GM19035 (cell line): ENCODE results near the gene GOLGA6L7.
"Not testable (repeated sequence)": the region's sequence is repeated elsewhere in the genome, so short reads cannot be mapped to it uniquely, and the experiment has no call there.

Experiments used
- ATAC-seq: cut with Tn5 transposase; IDR thresholded peaks from one replicate; pipeline ENCODE4 v1.9.1; 2021; ENCODE audit not compliant: unreplicated experiment

The GOLGA6L7 gene

GRCh38 chr15:28844147-28844546, 4.3 kb downstream of the GOLGA6L7 start:
- not testable (repeated sequence) for ATAC-seq

DNA sequence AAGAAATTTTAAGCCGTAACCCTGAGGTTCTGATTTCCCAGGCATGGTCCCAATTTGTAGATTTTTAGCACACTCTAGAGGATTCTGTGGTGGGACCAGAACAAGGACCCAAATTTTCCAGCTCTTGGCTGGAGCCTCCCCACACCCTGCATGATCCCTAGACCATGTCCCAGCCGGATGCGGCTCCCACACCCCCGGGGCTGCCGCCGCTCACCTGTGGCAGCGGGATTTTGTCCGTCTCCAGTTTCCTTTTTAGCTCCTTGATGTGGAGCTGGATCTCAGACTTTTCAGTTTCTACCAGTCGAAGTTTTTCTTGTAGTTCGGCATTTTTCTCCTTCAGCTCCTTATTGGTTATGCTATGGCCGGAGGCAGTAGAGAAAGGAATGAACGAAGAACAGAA, 4.9 kb downstream of the GOLGA6L7 start:
- not testable (repeated sequence) for ATAC-seq

GRCh38 chr15:28842210-28842609, 6.2 kb downstream of the GOLGA6L7 start:
- not testable (repeated sequence) for ATAC-seq

- ATAC-seq = not testable (repeated sequence)
Measured at GRCh38 chr15:28840285-28840684, 8.2 kb downstream of the GOLGA6L7 start.

- ATAC-seq = not testable (repeated sequence)
Measured at GRCh38 chr15:28834957-28835585, 13.4 kb downstream of the GOLGA6L7 start.

- not testable (repeated sequence) for ATAC-seq
Measured at GRCh38 chr15:28831897-28832587, 16.4 kb downstream of the GOLGA6L7 start.

GRCh38 chr15:28821420-28821819, 27.0 kb downstream of the GOLGA6L7 start:
- ATAC-seq = not testable (repeated sequence)

DNA sequence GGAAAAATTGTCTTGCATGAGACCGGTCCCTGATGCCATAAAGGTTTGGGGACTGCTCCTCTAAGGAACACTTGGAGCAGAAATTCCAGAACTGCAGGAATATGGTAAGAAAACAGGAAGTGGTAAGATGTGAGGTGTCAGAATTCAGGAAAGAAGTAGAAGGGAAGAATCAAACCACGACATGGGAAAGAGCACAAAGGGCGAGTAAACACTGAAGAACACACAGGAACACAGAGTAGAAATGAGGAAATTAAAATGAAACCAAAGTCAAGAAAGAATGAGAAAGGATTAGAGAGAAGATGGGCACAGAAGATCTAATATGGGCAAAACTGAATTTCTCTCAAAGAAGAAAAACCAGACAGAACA, 28.5 kb downstream of the GOLGA6L7 start:
- not testable (repeated sequence) for ATAC-seq

DNA sequence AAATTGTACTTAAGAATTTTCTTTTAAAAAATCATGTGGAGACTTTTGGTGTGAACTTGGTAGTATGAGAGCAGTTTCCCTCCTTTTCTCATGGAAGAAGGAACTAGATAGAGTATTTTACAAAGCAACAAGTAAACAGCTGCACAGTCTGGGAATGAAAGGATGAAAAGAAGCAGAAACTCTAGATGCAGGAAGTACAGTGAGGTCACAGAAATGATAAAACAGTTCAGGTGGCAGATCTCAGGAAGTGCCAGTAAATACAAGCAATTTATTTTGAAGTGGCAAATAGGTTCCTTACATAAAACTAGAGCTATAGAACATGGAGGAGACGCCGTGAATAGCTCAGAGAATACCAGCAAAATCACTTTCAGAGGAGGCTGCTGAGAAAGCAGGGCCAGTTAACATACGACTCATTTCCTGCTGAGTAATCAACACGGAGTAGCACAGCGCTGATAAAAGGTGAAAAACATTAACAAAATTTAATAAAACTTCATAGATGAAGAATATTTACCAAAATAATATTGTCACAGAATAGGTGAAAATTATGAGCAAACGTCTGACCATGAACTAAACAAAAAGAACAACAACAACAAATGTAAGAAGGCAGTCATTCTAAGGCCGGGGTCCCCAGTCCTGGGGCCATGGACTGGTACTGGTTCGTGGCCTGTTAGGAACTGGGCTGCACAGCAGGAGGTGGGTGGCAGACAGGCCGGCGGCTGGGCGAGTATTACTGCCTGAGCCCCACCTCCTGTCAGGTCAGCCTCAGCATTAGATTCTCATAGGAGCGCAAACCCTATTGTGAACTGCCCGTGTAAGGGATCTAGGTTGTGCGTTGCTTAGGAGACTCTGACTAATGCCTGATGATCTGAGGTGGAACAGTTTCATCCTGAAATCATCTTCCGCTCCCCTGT, 29.2 kb downstream of the GOLGA6L7 start:
- not testable (repeated sequence) for ATAC-seq

GRCh38 chr15:28818168-28818567, 30.3 kb downstream of the GOLGA6L7 start:
- not testable (repeated sequence) for ATAC-seq

- not testable (repeated sequence) for ATAC-seq
Measured at GRCh38 chr15:28814059-28814458, 34.4 kb downstream of the GOLGA6L7 start.

DNA sequence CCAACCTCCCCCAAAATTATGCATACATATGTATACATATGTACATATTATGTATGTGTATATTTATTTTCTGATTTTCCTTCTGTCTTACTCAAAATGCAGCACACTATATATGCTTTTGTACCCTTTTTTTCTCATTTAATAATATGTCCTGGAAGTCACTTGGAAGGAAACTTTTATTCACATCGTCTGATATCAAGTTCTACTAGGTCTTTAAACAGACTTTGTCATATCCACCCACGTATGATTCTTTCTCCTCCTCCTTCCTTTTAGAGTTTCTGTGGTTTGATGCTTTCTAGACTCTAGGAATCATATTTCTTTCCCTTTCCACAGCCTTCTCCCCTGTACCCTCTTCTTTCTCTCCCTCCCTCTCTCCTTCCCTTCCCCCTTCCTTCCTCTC, 35.1 kb downstream of the GOLGA6L7 start:
- ATAC-seq = not testable (repeated sequence)

- ATAC-seq = not testable (repeated sequence)
Measured at GRCh38 chr15:28811852-28812550, 36.4 kb downstream of the GOLGA6L7 start.

DNA sequence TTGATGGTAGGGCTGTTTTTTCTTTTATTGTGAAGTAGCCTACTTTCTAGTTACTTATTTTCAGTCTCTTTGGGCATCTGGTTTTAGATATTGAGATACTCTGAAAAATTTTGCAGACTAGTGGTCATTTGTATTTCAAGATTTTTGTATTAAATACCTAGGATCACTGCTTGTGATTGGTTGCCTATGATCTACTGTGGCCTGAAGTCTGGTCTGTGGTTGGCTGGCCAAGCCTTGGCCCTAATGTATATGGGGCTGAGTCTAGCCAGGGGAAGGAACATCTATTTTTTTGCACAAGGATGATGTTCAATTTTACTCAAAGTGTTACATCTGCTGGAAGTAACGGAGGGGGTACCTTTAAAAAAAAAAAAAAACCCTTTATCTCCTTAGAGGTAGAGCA, 38.0 kb downstream of the GOLGA6L7 start:
- ATAC-seq = not testable (repeated sequence)

DNA sequence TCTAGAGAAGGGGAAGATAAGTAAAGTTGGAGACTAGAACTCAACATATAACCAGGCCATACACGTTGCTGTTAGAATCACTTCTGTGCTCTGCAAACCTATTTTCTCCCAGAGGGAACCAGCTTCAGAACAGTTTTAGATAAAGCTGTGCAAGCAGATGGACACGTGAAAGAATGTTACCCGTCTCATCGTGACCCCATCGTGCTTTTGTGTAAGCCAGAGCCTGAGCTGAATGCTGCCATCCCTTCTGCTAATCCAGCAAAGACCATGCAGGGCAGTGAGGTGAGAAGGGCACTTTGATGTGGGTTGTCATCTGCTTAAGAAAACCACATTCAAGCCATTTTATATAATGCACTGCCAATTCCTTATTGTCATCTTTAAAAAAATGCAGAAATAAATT, 40.3 kb downstream of the GOLGA6L7 start:
- not testable (repeated sequence) for ATAC-seq

DNA sequence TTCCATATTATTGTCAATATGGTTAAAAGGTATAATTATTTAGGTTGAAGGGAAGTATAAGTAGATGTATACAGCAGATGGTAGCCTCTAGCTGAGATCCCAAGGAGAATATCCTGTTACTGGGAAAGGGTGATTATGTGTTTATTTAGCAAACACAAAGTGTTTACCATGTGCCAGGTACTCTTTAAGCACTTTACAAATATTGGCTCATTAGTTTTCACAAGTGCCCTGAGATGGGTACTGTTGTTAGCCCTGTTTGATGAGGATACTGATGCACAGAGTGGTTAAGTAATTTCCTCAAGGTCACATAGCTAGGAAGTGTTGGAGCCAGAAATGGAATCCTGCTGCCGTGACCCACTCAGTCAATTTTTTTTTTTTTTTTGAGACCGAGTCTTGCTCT, 48.1 kb downstream of the GOLGA6L7 start:
- not testable (repeated sequence) for ATAC-seq

DNA sequence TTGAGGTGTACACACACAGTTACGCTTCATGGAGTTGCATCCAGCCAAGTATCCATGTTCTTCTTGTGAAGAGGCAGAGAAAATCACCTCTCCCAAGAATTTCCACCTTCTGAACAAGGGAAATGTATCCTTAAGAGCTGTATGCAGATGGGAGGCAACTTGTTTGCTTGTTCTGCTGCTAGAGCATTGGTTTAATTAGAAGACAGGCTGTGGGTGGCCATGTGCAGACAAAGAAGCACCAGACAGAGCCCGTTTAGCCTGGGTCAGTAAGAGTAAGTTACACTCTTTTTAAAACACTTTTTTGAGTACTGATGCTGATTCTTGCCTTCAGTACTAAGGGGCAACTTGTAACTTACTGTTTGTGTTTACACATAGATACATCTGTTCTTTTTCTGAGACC, 50.2 kb downstream of the GOLGA6L7 start:
- ATAC-seq = not testable (repeated sequence)

DNA sequence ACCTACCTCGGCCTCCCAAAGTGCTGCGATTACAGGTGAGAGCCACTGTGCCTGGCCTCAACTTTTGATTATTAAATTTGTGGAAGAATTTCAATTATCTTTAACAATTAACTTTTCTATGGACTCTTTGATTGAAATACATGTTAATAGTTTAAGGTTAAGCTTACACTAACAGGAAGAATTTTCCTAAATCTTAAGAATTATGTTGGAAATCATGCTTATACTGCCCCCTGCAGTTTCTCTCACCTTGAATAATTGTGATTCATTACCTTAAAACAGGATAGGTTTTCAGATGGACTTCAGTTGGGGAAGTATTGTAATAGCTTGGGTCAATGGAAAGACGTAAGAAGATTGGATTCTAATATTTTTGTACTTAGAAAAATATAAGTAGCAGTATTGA, 54.2 kb downstream of the GOLGA6L7 start:
- not testable (repeated sequence) for ATAC-seq
